ENCODE results near the gene PDGFB. TPM values are rescaled to one million over a fixed set of nuclear protein-coding genes. Genes with fewer than 3 reads are reported as not detected.

PDGFB gene
- total and polyA plus RNA-seq, 11 donors, result 9.0 to 43.7 (median 21.3) TPM

DNA sequence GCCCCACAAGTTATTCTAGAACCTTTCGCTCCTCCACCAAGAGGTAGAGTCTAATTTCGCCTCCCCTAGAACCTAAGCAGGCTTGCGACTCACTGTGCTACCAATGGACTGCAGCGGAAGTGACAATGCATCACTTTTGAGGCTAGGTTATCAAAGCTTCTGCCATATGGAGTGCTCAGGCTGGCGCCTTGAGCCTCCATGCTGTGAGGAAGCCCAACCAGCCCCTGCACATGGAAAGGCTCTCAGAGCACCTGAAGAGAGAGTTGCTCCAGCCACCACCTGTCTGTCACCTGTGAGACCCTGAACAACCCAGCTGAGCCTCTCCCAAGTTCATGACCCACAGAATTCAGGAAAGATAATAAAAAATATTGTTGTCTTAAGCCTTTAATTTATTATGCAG, 63.0 kb downstream of the PDGFB start:
- H3K36me3 ChIP-seq, result no peaks in the 10 kb centered on the region
- H3K9me3 ChIP-seq, result peaks cover 0 to 9% (median 0%) of the 10 kb centered on the region in 12 donors
- no peak overlapping the region for H3K4me3 ChIP-seq
- TF ChIP-seq POLR2A (IDR thresholded peaks at IDR 0.05), result no peak
- TF ChIP-seq, protein P1, sequence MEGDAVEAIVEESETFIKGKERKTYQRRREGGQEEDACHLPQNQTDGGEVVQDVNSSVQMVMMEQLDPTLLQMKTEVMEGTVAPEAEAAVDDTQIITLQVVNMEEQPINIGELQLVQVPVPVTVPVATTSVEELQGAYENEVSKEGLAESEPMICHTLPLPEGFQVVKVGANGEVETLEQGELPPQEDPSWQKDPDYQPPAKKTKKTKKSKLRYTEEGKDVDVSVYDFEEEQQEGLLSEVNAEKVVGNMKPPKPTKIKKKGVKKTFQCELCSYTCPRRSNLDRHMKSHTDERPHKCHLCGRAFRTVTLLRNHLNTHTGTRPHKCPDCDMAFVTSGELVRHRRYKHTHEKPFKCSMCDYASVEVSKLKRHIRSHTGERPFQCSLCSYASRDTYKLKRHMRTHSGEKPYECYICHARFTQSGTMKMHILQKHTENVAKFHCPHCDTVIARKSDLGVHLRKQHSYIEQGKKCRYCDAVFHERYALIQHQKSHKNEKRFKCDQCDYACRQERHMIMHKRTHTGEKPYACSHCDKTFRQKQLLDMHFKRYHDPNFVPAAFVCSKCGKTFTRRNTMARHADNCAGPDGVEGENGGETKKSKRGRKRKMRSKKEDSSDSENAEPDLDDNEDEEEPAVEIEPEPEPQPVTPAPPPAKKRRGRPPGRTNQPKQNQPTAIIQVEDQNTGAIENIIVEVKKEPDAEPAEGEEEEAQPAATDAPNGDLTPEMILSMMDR (IDR thresholded peaks at IDR 0.05), result no peak
- ATAC-seq (no peak), DNase-seq (peak in 1 of 5 donors; percentile 10)
- no peak overlapping the region for H3K27ac ChIP-seq
- peaks cover 6 to 55% (median 38%) of the 10 kb centered on the region in 12 donors for H3K4me1 ChIP-seq
- intact Hi-C loops (cut with DNase I), result no loop called here
- H3K27me3 ChIP-seq, result no peaks in the 10 kb centered on the region
- WGBS, 4 donors, result 95 to 98% (median 96%) methylated on average over 4 to 5 of the region's 5 CpGs

GRCh38 chr22:39181356-39181755, 63.4 kb downstream of the PDGFB start:
- intact Hi-C loops (cut with DNase I), result no loop called here
- Histone ChIP-seq H3K4me3 (no peak overlapping the region), H3K27ac (no peak overlapping the region), H3K36me3 (no peaks in the 10 kb centered on the region), H3K27me3 (no peaks in the 10 kb centered on the region), H3K4me1 (peaks cover 6 to 56% (median 42%) of the 10 kb centered on the region in 12 donors), H3K9me3 (peaks cover 0 to 9% (median 0%) of the 10 kb centered on the region in 12 donors)
- TF ChIP-seq, protein P1 (IDR thresholded peaks at IDR 0.05), result no peak
- TF ChIP-seq POLR2A (IDR thresholded peaks at IDR 0.05), result no peak
- ATAC-seq (no peak), DNase-seq (no peak)
- 94 to 97% (median 94%) methylated on average over 8 of the region's 8 CpGs for WGBS, 4 donors

DNA sequence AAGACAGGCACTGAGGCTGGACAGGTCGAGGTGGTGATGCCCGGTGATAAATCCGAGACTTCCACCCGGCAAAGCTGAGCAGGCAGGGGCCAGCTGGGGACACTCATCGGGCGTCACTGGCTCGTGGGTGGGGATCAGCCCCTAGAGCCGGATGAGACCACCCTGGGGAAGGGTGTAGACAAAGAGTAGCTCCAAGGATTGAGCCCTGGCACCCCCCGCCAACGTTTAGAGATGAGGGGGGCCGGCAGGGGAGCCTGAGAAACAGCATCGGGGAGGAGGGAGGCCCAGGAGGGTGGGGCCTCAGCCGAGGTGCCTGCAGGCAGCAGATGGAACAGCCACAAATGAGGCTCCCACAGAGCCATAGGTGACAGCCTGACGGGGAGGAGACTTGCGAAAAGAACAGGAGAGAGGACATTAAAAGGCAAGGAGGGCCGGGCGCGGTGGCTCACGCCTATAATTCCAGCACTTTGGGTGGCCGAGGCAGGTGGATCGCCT, 64.9 kb downstream of the PDGFB start:
- peaks cover 0 to 9% (median 0%) of the 10 kb centered on the region in 12 donors for H3K9me3 ChIP-seq
- H3K27me3 ChIP-seq, result no peaks in the 10 kb centered on the region
- no peak for TF ChIP-seq POLR2A (IDR thresholded peaks at IDR 0.05)
- TF ChIP-seq, protein P1 (IDR thresholded peaks at IDR 0.05), result no peak
- intact Hi-C loops (cut with DNase I), result loop anchor here in 8 of 10 donors (5.0 to 10.0 kb wide), 3 partner anchors 52 to 345 kb away; partner anchors contain the start of gene ATF4 (in 4 of the 8)
- peaks cover 16 to 56% (median 47%) of the 10 kb centered on the region in 12 donors for H3K4me1 ChIP-seq
- DNase-seq (peak in 1 of 5 donors; percentile 16), ATAC-seq (no peak)
- 73 to 79% (median 75%) methylated on average over 21 of the region's 21 CpGs for WGBS, 4 donors
- H3K36me3 ChIP-seq, result no peaks in the 10 kb centered on the region
- no peak overlapping the region for H3K4me3 ChIP-seq
- H3K27ac ChIP-seq, result peak overlapping the region in 3 of 12 donors; percentile 22 to 66 (median 26)

GRCh38 chr22:39179401-39179827, 65.4 kb downstream of the PDGFB start:
- ATAC-seq (no peak), DNase-seq (peak in 2 of 5 donors; percentile 15 to 25)
- H3K4me1 ChIP-seq, result peaks cover 16 to 56% (median 47%) of the 10 kb centered on the region in 12 donors
- TF ChIP-seq, protein P1 (IDR thresholded peaks at IDR 0.05), result no peak
- TF ChIP-seq POLR2A (IDR thresholded peaks at IDR 0.05), result no peak
- H3K27me3 ChIP-seq, result no peaks in the 10 kb centered on the region
- no peaks in the 10 kb centered on the region for H3K36me3 ChIP-seq
- no peak overlapping the region for H3K4me3 ChIP-seq
- peak overlapping the region in 4 of 12 donors; percentile 22 to 84 (median 46) for H3K27ac ChIP-seq
- intact Hi-C loops (cut with DNase I), result loop anchor here in 8 of 10 donors (5.0 to 10.0 kb wide), 3 partner anchors 53 to 345 kb away; partner anchors contain the start of gene ATF4 (in 4 of the 8)
- whole genome bisulfite sequencing, 4 donors, result 76 to 84% (median 79%) methylated on average over 6 of the region's 6 CpGs
- H3K9me3 ChIP-seq, result peaks cover 0 to 9% (median 0%) of the 10 kb centered on the region in 12 donors
